HG03060 (cell line): ENCODE measurements around the gene PIGW.
A peak's percentile ranks its signal among the peaks of the same experiment; 100 is the strongest.

Experiments used
- ATAC-seq: cut with Tn5 transposase; IDR thresholded peaks from one replicate; pipeline ENCODE4 v1.9.1; 2021; ENCODE audit warnings: low read depth, moderate number of reproducible peaks; ENCODE audit not compliant: unreplicated experiment

The PIGW gene, protein sequence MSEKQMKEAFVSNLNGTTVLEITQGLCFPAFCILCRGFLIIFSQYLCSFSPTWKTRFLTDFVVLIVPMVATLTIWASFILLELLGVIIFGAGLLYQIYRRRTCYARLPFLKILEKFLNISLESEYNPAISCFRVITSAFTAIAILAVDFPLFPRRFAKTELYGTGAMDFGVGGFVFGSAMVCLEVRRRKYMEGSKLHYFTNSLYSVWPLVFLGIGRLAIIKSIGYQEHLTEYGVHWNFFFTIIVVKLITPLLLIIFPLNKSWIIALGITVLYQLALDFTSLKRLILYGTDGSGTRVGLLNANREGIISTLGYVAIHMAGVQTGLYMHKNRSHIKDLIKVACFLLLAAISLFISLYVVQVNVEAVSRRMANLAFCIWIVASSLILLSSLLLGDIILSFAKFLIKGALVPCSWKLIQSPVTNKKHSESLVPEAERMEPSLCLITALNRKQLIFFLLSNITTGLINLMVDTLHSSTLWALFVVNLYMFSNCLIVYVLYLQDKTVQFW

DNA sequence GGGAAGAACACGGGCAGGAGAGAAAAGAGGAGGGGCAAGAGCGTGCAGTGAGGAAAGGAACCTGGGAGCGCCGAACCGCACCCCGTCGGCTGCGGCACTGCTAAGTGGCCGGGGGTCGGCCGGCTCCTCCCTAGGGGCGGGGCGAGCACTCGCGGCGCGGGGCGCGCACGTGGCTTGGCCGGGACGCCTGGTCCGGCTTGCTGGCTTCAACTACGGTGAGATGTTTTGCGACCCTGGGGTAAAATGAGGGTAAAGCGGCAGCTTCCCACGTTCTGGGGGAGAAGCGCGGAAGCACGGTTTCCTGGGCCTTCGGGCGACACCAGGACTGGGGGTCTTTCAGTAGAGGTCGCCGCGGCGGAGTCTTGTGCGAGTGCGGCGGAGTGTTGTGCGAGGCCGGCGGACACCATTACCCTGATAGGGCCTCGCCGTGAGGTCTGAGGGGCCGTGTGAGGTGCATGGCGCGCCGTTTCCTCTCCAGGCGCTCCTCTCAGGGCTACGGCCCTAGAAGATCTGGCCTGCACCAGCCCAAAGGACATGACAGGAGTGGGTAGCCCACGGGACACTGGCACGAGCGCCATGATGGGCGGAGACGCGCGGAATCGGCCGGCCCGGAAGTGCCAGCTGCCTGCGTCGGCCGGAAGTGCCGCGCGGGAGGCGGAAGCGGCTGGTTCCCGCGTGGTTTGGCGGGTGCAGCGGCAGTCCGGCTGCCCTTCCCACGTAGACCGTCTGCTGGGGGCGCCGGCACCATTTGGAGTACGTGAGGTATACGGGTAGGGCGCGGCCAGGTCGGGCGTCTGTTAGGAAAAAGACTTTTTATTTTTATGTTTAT lies at the start of gene PIGW, which contains the start of gene MYO19:
Gene PIGW, plus strand, starts transcription at position 148 of the 829 bp plus-strand sequence. CDS start 2,115 bp downstream, outside the sequence.
Gene MYO19, minus strand, starts transcription at position 29 of the 829 bp plus-strand sequence. CDS start 2,330 bp downstream, outside the sequence.
- no peak for ATAC-seq

DNA sequence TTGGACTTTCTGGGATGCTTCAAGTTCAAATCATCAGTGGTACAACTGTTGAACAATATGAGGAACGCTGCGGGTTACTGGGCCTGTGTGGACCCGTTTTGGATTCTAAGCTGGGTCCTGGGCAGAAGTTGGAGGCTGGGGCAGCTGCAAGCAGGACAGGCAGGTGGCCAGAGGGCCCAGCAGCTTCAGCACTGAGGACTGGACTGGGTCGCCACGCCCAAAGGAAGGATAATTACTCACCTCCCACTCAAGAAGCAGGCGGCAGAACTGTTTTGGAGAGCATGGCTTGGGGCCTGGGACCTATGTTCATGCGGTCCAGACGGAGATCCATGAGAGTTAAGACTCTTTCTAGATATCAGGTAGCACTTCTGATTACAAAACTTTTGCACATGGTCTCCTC lies 49.8 kb upstream of the PIGW start:
- ATAC-seq = no peak

DNA sequence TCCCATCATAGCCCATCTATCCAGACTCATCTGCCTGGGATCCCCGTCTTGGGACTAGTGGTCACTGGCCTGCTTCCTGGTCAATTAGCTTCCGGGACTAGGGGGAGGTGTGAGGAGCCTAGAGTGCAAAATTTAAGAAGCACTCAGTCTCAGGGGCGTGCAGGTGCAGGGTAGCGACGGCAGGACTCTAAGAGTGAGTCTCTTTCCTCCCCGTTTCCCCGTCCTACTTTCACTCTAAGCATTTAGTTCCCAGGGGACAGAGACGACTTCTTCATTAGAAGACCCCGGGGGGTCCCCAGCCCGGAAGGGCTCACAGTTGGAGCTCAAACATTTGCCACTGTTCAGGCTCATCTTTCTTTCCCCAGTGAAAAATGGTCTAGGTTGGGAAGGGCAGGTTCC lies 49.0 kb upstream of the PIGW start:
- no peak for ATAC-seq

DNA sequence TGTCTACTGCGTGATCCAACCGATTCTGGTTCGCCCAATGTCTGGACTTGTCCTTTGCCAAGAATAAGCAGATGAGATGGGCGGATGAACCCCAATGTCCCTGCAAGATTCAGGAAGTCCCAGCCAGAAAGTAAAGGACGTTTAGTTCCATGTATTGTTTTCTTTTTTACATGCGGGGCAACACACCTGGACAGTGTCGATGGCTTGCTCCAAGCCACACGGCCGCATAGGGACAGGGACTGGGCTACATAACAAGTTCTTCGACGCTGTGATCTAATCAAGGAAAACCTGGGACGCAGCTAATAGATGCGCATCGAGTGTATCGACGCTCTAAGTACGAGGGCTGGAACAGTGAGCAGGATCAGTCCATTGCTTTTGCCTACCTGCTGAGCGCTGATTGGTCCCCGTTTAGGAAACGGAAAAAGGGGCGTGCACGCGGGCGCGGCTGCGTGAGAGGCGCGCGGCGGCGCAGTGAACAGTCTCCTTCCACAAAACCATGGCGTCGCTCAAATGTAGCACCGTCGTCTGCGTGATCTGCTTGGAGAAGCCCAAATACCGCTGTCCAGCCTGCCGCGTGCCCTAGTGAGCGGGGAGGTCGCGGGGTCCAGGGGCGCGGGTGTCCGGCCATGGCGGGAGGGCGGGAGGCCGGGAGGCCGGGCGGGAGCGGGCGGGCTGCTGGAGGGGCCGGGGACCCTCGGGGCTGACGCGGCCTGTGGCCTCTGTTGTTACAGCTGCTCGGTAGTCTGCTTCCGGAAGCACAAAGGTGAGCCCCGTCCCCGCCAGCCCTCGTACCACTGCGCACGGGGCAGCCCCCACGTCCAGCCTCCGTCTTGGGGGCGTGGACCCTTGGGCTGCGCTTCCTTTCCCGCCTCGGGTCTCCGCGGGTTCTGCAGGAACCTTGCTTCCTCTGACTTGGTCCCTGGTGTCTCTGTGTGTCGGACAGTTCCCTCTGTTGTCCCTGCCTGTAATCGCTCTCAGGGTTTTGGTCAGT lies 48.3 kb upstream of the PIGW start, which contains the start of gene ZNHIT3:
Gene ZNHIT3, plus strand, starts transcription at position 478 of the 991 bp plus-strand sequence. Its CDS starts 19 bp downstream, at position 497.
- ATAC-seq = peak; percentile 73

DNA sequence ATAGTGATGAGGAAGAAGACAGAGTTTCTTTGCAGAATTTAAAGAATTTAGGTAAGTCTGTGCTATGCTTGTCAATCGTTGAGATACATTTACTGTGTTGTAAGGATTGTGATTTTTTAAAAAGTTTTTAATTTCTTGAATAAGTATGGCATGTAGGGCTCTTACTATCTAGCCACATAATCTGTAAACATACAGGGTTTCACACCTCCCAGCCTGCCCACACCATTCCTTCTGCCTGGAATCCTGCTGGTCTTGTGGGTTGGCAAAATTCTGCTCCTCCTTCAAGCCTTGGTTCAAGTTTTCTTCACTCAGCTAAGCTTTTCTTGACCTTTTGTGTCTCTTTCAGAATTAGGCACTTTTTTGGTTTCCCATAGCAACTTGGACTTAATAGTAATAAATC lies 40.8 kb upstream of the PIGW start:
- ATAC-seq = no peak

DNA sequence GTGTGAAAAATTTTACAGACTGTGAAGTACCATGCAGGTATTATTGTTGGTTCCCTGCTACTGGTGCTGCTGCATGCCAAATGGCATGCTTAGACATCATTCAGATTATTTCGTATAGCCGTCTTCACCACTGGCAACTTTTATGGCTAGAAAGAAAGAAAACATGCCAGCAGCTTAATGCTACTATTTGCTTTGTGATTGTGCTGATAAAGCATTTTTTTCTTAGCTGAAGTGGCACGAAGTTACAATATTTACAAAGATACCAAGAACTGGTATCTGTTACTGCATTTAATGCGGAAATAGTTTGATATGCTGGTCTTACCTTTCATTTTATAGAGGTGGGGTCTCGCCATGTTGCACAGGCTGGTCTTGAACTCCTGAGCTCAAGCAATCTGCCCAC lies 40.1 kb upstream of the PIGW start:
- no peak for ATAC-seq

DNA sequence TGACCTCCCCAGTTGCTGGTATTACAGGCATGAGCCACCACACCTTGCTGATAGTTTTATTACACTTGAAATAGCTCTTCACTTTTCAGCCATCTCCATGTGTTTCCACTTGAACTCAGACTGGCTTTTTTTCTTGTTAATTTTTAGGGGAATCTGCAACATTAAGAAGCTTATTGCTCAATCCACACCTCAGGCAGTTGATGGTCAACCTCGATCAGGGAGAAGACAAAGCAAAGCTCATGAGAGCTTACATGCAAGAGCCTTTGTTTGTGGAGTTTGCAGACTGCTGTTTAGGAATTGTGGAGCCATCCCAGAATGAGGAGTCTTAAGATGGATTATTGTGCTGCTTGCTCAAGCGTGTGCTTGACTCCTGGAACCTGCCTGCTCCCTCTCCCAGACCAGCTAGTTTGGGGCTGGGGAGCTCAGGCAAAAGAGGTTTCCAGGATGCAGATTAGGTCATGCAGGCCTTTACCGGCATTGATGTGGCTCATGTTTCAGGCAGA lies 39.7 kb upstream of the PIGW start:
- ATAC-seq = no peak

DNA sequence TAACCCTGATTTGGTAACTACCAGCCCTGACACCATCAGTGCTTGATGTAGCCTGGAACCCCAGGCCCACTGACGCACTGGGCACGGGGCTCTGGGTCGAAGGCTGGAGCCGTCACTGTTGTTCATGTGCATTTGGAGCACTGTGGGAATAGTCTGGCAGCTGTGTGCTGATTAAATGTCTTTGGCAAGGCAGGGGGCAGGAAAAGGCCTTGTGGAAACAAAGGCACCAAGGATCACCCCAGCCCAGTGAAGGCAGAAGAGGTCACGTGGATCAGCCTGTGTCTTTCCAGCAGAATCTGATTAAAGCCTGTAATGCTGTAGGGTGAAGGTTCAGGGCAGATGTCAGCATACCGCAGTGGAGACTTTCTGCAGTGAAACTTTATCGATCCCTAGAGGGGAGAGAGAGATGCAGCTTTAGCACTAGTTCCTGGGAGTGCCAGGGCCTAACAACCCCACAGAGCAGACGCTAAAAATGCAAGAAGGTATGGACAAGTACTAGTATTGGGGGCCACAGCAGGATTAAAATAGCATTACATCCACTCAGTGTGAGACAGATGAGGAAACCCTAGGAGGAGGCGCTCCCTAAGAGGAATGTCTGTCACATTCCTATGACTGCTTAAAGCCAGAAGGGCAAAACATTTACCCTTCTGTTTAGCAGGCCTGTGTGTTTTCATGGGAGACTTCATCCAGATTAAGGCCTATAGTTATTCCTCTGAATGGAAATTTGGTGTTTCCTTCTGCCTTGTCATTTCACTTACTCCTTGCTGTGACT lies 38.6 kb upstream of the PIGW start:
- no peak for ATAC-seq

DNA sequence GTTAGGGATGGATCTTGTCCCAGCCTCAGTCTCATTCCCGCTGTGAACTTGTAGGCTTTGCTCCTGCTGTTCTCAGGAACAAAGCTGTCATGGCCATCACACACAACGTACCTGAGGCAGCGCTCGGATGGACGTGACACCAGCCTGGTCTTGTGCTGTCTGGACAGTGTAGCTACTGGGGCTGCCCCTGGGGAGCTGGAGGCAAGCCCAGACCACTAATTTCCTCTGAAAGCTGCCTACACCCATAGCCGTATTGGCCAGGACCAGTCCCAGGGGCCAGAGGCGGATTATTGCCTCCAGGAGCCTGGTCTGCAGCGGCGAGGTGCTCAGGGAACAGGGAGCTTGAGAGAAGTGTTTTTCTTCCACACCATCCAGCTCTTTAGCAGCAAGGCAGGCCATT lies 36.6 kb upstream of the PIGW start:
- ATAC-seq = no peak

DNA sequence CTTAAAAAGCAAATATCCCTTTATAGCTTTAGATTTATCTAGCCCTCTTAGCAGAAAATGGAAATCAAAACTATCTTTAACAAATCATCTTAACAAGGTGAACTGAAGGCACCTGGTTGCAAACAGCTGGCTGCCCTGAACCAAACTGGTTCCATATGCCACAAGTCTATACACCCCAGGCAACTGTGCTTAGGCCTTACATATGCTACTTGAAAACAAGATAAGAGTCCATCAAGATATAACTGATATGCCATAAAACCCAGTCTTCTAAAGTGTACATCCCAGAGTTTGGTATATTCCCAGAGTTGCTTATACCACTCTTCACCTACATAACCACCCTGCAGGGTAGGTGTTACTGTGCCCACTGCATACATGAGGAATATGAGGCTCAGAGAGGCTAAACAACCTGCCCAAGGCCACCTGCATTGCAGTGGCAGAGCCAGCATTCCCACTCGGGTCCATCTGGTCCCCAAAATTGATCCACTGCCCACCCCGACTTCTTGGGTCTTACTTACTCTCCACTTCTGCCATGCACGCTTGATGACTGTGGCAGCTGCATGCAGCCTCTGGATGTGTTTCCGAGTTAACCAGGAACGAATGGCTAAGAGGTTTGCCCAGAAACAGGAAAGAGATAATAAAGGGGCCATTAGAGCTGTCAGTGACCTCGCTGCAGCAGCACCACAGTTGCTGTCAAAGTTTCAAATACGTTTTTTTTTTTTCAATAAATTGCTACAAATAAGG lies 36.1 kb upstream of the PIGW start:
- no peak for ATAC-seq

DNA sequence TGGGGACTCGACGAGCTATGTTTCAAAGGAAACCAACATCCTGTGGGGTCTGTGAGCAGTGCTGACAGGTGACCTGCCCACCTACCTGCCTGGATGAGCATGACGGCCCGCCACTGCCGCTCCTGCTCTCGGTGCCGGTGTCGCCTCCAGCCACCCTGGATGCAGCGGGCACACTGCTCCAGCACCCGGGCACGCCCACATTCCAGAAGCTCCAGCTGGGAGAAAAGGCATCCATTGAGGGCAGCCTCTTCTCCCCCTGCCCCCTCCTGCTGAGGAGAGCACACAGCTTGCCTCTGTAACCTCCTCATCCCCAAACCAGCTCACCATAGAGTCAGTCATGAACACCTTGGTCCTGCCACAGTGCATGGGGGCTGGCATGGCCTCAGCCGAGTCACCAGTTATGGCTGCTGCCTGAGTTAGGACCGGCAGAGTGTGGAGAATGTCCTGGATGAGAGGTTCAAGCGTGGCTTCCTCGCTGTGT lies 34.0 kb upstream of the PIGW start:
- ATAC-seq = no peak

DNA sequence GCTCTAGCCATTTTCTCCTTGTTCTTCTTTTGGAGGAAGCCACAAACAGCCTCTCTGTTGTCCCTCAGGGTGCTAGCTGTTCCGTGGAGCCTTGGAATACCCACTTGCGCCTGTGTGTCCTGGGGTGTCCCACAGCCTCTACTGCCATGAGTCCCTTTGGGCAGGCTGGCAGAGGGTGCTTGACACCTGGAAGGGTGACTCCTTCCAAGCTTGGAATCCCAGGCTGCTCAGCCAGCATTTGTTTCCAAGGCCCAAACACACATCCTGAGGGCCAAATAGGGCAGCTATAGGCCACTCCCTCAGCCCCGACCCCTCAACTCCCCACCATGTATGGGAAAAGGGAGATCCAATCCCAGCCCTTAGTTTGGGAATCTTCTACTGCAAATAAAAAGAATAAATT lies 33.4 kb upstream of the PIGW start:
- ATAC-seq = no peak

DNA sequence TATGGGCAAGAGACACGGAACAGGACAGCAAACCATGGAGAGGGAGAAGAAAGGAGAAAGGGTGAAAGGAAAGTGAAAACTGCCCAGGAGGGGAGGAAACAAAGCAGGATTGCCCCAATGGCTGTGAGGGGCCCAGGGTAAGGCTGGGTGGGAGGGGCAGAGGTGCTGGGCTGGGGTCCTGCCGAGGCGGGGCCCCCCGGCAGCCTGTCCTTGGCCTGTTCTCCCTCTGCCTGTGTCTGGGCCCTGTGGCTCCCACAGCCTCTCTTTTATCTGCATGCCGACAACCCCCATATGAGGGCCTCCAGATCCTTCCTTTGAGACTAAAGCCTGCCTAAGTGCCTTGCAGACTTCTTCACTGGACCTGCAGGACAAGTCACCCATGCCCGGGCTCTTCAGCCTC lies 32.8 kb upstream of the PIGW start:
- no peak for ATAC-seq

DNA sequence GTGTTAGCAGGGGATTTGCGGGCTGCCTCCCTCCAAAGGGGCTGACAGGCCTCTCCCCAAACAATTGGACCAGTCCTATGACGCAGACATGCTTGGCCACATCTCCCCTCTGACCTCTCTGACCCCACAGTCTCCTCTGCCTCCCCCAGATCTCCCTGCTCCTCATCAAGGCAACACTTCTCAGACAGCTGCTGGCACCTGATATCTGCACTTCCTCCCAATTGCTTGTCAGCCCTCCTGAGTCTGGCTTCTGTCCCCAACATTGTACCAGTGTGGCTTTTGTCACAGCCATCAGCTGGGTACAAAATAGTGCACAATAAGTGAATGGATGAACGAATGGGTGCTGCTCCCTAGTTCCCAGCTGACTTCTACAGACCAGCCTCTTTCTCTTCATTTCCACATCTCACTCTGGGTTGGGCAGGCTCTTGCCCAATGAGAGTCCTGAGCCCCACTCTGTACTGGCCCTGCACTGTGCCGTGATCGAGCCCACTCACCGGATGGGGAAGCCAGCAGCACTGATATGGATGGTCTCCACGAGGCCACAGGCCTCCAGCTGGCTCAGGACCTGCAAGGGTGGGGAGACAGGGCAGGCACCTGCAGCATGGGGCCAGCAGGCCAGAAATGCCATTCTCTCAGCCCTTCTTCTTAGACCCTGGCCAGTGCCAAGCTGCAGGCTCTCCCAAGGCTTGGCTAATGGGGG lies 31.2 kb upstream of the PIGW start:
- ATAC-seq = no peak

DNA sequence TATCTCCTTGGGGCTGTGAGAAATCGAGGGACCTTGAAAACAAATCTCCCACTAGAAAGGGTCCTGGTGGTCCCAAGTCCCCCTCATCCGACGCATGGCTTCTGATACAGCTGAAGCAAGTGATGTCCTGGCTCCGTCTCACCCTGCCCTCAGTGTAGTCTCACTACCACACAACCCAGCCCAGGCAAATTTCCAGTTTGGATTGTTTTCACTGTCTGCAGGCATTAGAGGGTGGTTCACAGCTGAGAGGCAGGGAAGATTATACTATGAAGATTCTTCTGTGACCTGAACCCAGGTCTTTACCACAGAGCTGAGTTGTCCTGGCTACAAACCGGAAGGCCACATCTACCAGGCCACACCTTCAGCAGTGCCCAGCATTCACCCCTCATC lies 30.6 kb upstream of the PIGW start:
- no peak for ATAC-seq

DNA sequence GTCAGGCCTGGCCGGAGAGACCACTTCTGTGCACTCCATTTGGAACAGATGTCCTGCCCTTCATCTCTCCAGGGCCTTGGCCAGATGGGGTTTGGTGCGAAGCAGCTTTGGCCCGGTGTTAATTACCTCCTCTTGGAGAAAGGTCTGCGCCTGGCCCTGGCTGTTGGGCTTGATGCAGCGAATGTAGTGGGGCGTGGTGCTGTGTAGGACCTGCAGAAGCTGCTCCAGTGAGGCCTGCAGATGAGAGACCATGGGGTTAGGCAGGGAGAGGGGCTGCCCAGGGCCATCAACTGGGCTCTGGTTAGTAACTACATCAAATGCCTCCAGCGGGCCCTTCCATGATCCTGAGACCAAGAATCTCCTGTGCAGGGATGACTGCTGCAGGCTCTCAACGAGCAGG lies 29.6 kb upstream of the PIGW start:
- no peak for ATAC-seq

DNA sequence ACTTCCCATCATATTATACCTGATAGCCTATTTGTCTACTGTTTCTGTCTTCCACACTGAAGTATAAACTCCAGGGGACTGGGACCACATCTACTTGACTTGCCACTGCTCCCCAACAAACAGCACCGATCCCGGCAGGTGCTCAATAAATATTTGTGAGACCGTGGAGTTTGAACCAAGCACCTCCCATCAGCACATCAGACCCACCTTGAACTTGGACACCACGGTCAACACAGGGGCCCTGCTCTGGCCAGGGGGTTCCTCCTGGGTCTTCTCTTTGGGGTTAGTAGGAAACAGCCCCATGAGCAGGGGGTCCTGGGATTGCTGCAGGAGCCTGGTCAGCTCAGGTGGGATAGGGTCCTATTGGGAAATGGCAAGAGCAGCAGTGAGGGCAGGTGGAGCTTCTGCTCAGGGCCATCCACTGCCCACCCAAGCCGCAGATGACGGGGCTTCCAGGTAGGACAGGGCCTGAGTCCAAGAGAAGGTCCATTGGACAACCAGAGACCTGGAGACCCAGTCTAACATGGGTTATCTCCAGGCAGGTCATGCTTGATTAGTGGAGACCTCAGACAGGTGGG lies 28.4 kb upstream of the PIGW start:
- no peak for ATAC-seq
